Measurements from ENCODE around the gene UST. TPM values are rescaled to one million over a fixed set of nuclear protein-coding genes. Genes with fewer than 3 reads are reported as not detected.

The UST gene
- total RNA-seq, 2 experiments from 2014 or later = 1.4 to 4.1 TPM

DNA sequence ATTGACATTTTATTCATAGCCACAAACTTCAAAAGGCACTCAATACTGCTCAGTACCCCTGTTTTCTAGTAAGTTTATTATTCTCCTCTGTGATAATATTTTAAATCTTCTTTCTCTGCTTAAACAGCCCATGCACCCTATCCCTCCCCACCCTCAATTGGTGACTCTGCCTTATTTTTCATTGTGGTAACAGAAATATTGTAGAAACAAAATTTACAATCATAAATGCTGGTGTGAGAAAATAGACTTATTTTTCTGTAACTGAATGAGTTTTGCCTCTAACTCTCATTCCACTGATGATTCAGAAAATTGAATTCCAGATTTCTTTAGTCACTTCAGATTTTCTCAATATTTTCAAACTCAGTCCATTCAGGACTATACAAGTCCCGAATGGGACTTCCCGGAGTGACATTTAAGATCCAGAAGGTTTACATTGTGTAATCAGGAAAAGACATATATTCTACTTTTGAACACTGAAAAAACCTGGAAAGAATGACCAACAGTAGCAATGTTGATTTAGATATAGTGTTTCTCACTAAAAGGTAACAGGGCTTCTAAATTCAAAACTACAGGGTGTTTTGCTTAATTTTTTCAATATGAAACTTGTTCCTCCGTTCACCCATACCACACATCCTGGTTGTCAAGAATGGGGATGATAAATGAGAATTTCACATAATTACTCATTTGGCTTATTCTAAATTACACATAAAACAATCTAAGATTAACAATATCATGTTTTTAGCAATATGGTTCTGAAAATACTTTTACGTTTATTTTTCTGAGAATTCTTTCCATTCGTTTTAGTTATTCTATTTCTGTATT is 34.8 kb upstream of the UST start:
- no peak for TF ChIP-seq EZH2phosphoT487 (IDR thresholded peaks at IDR 0.05; ENCODE audit: borderline replicate concordance, low read depth, low read length)
- TF ChIP-seq, protein P1, sequence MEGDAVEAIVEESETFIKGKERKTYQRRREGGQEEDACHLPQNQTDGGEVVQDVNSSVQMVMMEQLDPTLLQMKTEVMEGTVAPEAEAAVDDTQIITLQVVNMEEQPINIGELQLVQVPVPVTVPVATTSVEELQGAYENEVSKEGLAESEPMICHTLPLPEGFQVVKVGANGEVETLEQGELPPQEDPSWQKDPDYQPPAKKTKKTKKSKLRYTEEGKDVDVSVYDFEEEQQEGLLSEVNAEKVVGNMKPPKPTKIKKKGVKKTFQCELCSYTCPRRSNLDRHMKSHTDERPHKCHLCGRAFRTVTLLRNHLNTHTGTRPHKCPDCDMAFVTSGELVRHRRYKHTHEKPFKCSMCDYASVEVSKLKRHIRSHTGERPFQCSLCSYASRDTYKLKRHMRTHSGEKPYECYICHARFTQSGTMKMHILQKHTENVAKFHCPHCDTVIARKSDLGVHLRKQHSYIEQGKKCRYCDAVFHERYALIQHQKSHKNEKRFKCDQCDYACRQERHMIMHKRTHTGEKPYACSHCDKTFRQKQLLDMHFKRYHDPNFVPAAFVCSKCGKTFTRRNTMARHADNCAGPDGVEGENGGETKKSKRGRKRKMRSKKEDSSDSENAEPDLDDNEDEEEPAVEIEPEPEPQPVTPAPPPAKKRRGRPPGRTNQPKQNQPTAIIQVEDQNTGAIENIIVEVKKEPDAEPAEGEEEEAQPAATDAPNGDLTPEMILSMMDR (conservative IDR thresholded peaks at IDR 0.05; ENCODE audit: low read length) = no peak
- H3K4me1 ChIP-seq (ENCODE audit: insufficient read depth, low read length, poor library complexity, severe bottlenecking) = no peaks in the 10 kb centered on the region
- no peak overlapping the region for H3K4me3 ChIP-seq (ENCODE audit: low read depth, low read length, poor library complexity, severe bottlenecking)
- intact Hi-C loops (cut with micrococcal nuclease; ENCODE audit: unreplicated experiment) = no loop called here
- H3K9me2 ChIP-seq (ENCODE audit: insufficient read depth, low read length) = no peaks in the 10 kb centered on the region
- no peak overlapping the region for H2AFZ ChIP-seq (ENCODE audit: low read length)
- CTCF ChIA-PET (ENCODE audit: unreplicated experiment) = no interaction called here
- H3K4me2 ChIP-seq (ENCODE audit: low read length) = no peak overlapping the region
- H3K27ac ChIP-seq (ENCODE audit: low read depth, low read length, poor library complexity, severe bottlenecking) = no peak overlapping the region
- H3K79me2 ChIP-seq (ENCODE audit: insufficient read depth, low read depth, low read length) = no peaks in the 10 kb centered on the region
- H4K20me1 ChIP-seq (ENCODE audit: insufficient read depth, low read length) = no peaks in the 10 kb centered on the region
- POLR2A ChIA-PET = interaction anchor here (1.0 kb wide), 1 partner anchor 29 kb away, joined by 3 read pairs; no protein-coding TSS in a partner anchor
- H3K36me3 ChIP-seq (ENCODE audit: insufficient read depth, low read length) = no peaks in the 10 kb centered on the region
- 0 out of 2 replicates have a peak, but pooled peaks cover 11% of the 10 kb centered on the region for H3K9me3 ChIP-seq (ENCODE audit: low read length)
- no peak for DNase-seq (ENCODE audit: low spot score)
- BruUV-seq (replicated peaks) = no TSS peak

GRCh38 chr6:148713033-148713738 is 33.6 kb upstream of the UST start:
- BruUV-seq (replicated peaks) = no TSS peak
- POLR2A ChIA-PET = interaction anchor here (1.0 kb wide), 1 partner anchor 31 kb away, joined by 3 read pairs; no protein-coding TSS in a partner anchor

More at GRCh38 chr6:148713033-148713738, 33.6 kb upstream of the UST start:
- no peak overlapping the region for H2AFZ ChIP-seq (ENCODE audit: low read length)
- no peaks in the 10 kb centered on the region for H3K36me3 ChIP-seq (ENCODE audit: insufficient read depth, low read length)
- no peaks in the 10 kb centered on the region for H3K79me2 ChIP-seq (ENCODE audit: insufficient read depth, low read depth, low read length)
- DNase-seq (ENCODE audit: low spot score) = no peak
- intact Hi-C loops (cut with micrococcal nuclease; ENCODE audit: unreplicated experiment) = no loop called here
- no peak for TF ChIP-seq EZH2phosphoT487 (IDR thresholded peaks at IDR 0.05; ENCODE audit: borderline replicate concordance, low read depth, low read length)
- TF ChIP-seq, protein P1 (conservative IDR thresholded peaks at IDR 0.05; ENCODE audit: low read length) = no peak
- CTCF ChIA-PET (ENCODE audit: unreplicated experiment) = no interaction called here
- no peak overlapping the region for H3K4me3 ChIP-seq (ENCODE audit: low read depth, low read length, poor library complexity, severe bottlenecking)
- H3K9me3 ChIP-seq (ENCODE audit: low read length) = 0 out of 2 replicates have a peak, but pooled peaks cover 11% of the 10 kb centered on the region
- H4K20me1 ChIP-seq (ENCODE audit: insufficient read depth, low read length) = no peaks in the 10 kb centered on the region
- no peak overlapping the region for H3K4me2 ChIP-seq (ENCODE audit: low read length)
- no peak overlapping the region for H3K27ac ChIP-seq (ENCODE audit: low read depth, low read length, poor library complexity, severe bottlenecking)
- no peaks in the 10 kb centered on the region for H3K4me1 ChIP-seq (ENCODE audit: insufficient read depth, low read length, poor library complexity, severe bottlenecking)
- no peaks in the 10 kb centered on the region for H3K9me2 ChIP-seq (ENCODE audit: insufficient read depth, low read length)

All from OCI-LY7 (cell line).